Measurements from ENCODE around the gene P2RY8. TPM values are rescaled to one million over a fixed set of nuclear protein-coding genes. Genes with fewer than 3 reads are reported as not detected.
"Not testable (repeated sequence)": the region's sequence is repeated elsewhere in the genome, so short reads cannot be mapped to it uniquely, and the experiment has no call there.

The P2RY8 gene
- polyA plus RNA-seq, 3 donors = 1.1 to 1.5 (median 1.2) TPM

DNA sequence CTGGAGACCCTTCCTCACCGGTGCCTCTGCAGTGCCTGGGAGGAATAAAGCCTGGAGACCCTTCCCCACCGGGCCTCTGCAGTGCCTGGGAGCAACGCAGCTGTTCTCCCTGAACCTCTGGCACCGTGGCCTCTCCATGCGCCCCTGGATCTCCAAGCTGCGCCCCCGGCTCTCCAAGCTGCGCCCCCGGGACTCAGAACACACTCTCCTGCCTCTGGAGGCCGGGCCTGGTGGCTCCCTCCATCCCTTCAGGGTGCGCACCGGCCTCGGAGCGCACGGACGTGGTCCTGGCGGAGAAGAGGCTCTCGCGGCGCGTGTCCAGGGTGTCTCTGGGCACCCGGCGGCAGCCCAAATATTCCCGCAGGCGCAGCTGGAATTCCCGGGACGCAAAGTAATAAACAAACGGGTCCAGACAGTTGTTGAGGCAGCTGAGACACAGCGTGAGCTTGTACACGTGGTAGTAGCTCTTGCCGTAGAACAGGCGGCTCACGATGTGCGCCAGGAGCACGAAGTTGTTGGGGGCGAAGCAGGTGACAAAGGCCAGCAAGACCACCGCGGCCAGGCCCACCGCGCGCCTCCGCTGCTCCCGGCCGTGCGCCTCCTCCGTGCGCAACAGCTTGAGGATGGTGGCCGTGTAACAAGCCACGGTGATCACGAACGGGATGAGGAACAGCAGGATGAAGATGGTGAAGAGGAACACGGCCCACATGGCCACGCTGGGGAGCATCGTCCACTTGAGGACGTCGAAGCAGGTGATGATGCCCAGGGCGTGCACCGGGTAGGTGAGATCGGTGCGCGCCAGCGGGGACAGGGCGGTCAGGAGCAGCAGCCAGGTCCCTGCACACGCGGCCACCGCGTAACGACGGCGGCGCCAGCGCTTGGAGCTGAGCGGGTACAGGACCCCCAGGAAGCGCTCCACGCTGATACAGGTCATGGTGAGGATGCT lies 71.4 kb downstream of the P2RY8 start:
- no peak for DNase-seq

DNA sequence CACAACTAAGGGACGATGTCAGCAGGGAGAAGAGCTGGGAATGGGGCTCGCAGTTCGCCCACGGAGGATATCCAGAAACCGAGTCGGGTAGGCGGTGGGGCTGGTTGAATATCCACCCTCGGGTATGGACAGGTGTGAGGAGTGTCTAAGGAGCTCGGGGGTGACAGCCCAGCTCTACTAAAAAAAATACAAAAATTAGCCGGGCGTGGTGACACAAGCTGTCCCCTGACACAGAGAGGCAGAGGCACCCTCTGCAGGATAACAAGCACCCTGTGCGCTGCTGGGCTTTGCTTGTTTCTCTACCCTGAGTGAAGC lies 72.1 kb downstream of the P2RY8 start:
- no peak for DNase-seq

DNA sequence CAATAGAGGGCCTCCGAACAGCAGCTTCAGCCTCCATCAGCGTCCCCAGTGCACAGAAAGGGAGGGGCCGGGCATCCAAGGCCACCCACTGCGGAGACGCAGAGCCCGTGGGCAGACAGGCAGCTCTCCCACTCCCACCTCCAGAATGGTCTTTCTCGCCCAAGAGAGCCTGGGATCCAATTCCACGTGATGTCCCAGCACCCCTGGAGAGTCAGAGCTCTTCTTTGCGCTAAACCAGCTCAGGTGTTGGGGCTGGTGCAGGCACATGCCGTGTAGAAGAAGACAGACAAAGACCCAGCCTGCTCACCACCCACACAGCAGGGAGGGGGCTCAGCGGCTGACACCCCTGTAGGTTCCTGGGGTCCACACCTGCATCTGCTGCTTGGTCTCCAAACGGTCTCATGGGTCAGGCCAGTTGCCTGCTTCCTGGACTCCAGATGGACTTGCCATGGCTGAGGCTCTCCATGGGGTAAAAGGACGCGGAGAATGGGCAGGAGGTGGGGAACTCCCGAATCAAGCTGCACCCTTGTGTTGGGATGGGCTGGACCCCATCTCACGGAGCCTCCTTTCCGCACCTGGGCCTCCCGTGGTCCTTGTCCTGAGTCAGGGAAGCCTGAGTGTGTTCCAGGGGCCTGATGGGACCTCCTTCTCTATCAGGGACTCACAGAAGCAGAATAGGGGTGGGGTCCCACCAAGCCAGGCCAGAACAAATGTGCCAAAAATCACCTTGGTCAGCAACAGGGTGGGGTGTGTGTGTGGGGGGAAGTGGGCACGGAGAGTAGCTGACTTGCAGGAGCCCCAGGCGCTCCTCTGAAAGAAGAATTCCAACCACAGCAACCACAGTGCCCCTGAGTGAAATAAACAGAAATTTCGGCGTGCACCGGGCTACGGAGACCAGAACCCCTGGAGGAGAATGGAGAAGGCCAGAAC lies 72.7 kb downstream of the P2RY8 start:
- DNase-seq = no peak

DNA sequence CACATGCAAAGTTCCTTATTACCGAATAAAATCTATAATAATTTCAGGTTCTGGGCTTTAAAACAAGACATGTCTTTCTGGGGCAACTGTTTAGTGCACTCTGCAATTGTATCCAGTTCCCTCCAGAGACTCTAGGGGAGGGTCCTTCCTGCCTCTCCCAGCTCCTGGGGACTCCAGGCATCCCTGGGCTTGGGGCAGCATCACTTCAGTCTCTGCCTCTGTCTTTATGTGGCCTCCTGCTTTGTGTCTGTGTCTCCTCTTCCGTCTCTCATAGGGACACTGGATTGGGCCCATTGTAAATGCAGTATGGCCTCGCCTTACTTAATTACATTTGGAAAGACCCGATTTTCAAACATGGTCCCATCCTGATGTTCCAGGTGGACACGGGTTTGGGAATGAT lies 73.4 kb downstream of the P2RY8 start:
- DNase-seq = no peak

DNA sequence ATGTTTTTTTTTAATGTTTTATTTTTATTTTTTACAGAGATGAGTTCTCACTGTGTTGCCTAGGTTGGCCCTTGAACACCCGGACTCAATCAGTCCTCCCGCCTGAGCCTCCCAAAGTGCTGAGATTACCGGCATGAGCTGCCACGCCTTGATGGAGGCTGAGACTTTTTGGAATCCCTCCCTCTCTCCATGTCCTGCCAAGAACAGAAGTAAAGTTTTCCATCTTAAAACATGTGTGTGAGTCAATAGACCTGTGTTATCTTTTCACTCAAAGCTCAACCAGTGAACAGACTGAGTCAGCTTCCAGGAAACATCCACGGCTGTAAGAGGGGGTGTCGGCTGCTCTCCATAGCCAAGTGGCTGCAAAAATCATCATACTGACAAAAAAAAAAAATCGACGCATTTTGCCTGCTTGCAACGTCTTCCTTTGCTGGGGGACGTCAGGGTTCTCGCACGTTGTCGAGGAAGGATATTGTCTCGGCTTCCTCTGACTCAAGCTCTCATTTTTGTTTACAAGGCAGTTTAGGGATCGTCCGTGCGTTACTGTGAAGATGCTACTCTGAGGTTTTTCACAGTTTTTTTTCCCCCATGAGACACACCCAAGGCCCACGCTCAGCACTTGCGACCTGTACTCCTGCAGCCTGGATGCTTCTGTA lies 74.3 kb downstream of the P2RY8 start:
- DNase-seq = no peak

DNA sequence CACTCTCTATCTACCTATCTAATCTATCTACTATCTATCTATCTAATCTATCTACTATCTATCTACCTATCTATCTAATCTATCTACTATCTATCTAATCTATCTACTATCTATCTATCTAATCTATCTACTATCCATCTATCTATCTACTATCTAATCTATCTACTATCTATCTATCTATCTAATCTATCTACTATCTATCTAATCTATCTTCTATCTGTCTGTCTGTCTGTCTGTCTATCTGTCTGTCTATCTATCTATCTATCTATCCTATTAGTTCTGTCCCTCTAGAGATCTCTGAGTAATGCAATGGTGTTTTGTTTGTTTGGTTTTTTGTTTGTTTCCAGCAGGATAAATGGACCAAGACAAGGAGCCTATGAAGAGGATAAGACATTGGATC lies 74.9 kb downstream of the P2RY8 start:
- no peak for DNase-seq

DNA sequence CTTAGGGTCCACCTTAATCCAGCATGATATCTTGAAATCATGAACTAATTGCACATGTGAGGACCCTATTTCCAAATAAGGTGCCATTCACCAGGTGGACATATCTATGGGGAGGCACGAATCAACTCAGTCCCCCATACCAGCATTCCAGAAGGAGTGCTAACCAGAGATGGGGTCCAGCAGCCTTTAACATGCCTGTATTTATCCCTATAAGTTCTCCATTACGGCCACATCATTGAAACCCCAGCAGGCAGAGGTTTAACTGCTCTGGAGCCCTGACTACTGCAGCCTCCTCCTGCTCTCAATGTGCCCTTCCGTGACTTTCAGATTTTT lies 81.1 kb downstream of the P2RY8 start:
- no peak for DNase-seq

DNA sequence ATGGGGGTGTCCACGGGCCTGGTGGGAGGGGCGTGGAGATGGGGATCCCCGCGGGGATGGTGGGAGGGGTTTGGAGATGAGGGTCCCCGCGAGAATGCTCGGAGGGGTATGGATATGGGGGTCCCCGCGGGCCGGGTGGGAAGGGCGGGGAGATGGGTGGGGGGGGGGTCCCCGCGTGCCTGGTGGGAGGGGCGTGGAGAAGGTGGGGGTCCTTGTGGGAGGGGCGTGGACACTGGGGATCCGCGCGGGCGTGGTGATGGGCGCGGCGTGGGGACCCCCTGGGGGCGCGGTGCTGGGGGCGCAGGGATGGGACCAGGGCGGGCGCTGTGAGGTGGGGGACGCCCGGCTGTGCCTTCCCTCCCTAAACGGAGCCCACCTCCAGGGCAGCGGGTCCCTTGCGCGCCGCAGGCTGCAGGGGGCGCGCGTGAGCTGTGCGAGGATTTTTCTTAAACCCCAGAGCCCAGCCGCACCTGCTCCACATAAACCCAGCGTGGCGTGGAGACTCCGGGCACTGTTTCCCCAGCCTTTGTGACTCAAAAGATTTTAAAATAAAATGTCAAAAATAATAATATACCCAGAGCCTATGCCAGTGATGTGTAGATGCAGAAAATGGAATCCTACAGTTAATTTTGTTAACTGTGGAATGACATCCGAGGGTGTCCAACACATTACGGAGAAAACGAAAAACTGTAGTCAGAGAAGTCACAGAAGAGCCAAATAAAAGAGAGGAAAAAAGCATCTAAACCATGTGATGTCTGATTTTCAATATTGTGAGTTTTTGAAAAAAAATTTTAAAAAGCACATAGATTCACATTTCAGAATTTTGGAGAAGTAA lies 82.8 kb downstream of the P2RY8 start:
- peak; percentile 80 for DNase-seq

DNA sequence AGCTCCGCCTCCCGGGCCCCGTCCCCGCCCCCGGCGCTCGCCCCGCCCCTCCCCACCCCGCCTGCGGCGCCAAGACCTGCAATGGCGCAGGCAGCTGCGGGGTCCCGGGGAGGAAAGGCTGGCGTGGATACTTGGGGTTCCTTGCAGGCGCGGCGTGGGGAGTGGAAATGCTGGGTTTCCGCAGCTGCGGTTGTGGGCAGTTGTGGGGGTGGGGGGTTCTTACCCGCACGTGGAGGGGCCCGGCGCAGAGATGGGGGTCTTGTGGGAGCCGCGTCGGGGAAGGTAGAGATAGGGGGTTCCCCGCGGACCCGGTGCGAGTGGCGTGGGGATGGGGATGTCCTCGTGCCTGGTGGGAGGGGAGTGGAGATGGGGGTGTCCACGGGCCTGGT lies 83.6 kb downstream of the P2RY8 start:
- no peak for DNase-seq

DNA sequence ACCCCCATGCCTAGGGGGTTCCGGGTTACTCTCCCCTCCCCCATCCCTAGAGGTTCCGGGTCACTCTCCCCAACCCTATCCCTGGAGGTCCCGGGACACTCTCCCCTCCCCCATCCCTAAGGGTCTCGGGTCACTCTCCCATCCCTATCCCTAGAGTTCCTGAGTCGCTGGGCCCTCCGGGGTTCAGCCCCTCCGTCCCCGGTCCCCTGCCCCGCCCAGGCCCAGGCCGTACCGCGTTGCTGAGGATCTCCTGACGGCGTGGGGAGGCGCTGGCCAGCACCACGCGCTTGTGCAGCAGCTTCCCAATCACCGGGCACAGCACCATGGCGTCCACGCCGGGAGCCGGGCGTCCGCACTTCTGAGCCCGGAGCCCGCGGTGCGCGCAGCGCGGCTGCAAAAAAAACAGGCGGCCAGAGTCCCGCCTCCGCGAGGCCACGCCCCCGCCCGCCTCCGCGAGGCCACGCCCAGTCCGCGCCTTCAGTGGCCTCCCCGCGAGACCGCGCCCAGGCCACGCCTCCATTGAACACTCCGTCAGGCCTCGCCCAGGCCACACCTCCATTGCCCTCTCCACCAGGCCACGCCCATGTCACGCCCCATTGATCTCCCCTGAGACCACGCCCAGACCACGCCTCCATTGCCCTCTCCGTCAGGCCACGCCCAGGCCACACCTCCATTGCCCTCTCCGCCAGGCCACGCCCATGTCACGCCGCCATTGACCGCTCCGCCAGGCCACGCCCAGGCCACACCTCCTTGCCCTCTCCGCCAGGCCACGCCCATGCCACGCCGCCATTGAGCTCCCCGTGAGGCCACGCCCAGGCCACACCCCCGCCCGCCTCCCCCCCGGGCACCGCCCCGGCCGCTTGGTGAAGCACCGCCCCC lies 84.2 kb downstream of the P2RY8 start, which contains the start of gene ASMTL:
ASMTL (minus strand) TSS at position 394 of the 879 bp plus-strand sequence; CDS start at position 325, 69 bp downstream.
- DNase-seq = peak; percentile 95

DNA sequence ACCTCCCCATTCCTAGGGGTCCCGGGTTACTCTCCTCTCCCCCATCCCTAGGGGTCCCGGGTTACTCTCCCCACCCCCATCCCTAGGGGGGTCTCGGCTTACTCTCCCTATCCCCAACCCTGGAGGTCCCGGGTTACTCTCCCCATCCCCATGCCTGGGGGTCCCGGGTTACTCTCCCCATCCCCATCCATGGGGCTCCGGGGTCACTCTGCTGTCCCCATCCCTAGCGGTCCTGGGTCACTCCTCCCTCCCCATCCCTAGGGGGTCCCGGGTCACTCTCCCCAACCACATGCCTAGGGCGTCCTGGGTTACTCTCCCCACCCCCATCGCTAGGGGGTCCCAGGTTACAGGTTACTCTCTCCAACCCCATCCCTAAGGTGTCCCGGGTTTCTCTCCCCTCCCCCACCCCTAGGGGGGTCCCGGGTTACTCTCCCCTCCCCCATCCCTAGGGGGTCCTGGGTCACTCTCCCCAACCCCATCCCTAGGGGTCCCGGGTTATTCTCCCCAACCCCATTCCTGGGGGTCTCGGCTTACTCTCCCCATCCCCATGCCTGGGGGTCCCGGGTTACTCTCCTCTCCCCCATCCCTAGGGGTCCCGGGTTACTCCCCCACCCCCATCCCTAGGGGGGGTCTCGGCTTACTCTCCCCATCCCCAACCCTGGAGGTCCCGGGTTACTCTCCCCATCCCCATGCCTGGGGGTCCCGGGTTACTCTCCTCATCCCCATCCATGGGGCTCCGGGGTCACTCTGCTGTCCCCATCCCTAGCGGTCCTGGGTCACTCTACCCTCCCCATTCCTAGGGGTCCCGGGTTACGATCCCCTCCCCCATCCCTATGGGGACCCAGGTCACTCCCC lies 85.1 kb downstream of the P2RY8 start:
- no peak for DNase-seq

DNA sequence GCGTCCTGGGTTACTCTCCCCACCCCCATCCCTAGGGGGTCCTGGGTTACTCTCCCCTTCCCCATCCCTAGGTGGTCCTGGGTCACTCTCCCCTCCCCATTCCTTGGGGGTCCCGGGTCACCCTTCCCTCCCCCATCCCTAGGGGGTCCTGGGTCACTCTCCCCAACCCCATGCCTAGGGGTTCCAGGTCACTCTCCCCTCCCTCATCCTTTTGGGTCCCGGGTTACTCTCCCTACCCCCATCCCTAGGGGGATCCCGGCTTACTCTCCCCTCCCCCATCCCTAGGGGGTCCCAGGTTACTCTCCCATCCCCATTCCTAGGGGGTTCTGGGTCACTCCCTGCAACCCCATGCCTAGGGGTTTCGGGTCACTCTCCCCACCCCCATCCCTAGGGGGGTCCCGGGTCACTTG lies 85.7 kb downstream of the P2RY8 start:
- DNase-seq = no peak

DNA sequence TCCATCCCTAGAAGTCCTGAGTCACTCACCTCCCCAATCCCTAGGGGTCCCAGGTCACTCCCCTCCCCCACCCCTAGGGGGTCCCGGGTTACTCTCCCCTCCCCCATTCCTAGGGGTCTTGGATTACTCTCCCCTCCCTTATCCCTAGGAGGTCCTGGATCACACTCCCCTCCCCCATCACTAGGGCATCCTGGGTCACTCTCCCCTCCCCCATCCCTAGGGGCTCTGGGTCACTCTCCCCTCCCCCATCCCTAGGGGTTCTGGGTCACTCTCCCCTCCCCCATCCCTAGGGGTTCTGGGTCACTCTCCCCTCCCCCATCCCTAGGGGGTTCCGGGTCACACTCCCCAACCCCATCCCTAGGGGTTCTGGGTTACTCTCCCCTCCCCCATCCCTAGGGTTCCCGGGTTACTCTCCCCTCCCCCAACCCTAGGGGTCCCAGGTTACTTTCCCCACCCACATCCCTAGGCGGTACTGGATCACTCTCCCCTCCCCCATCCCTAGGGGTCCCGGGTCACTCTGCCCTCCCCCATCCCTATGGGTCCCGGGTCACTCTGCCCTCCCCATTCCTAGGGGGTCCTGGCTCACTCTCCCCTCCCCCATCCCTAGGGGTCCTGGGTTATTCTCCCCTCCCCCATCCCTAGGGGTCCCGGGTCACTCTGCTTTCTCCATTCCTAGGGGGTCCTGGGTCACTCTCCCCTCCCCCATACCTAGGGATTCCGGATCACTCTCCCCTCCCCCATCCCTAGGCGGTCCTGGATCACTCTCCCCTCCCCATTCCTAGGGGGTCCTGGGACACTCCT lies 86.4 kb downstream of the P2RY8 start:
- no peak for DNase-seq

DNA sequence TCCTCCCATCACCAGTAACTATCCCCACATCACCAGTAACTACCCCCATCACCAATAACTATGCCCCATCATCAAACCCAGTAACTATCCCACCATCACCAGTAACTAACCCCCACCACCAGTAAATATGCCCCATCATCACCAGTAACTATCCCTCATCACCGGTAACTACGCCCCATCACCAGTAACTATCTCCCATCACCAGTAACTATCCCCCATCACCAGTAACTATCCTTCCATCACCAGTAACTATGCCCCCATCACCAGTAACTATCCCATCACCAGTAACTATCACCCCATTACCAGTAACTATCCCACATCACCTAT lies 87.2 kb downstream of the P2RY8 start:
- DNase-seq = no peak

DNA sequence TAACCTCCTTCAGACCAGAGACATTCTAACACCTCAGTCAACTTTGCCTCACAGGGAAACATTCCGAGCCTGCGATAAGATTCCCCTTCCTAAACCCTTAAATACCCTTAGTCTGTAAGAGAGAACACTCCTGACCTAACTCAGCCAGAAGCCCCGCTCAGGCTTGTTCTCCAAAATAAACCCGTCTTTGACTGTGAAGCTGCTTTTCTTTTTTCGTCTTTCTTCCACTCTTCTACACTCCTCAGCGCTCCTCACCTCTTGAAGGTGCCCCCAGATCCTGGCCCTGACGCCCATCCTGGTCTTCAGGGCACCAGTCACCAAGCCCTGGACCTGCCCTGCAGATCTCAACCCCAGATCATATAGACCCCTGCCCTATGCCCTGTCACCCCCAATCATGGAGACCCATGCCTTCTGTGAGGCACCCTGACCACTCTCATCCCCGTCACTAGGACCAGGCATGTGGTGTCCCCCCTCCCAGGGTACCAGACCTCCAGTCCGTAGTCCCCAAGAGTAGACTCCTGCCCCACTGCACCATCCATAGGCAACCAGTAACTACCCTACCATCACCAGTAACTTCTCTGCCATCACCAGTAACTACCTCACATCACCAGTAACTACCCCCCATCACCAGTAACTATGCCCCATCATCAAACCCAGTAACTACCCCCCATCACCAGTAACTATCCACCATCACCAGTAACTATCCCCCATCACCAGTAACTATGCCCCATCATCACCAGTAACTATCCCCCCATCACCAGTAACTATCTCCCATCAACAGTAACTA lies 87.8 kb downstream of the P2RY8 start:
- no peak for DNase-seq

DNA sequence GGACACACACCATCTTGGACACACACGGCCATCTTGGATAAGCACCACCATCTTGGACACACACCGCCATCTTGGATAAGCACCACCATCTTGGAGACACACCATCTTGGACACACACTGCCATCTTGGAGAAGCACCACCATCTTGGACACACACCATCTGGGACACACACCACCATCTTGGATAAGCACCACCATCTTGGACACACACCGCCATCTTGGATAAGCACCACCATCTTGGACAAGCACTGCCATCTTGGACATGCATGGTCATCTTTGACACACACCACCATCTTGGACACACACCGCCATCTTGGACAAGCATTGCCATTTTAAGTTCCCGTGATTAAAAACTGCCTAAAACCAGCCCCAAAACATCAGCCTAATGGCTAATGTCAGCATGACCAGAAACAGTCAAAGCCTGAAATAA lies 88.4 kb downstream of the P2RY8 start:
- DNase-seq = not testable (repeated sequence)

DNA sequence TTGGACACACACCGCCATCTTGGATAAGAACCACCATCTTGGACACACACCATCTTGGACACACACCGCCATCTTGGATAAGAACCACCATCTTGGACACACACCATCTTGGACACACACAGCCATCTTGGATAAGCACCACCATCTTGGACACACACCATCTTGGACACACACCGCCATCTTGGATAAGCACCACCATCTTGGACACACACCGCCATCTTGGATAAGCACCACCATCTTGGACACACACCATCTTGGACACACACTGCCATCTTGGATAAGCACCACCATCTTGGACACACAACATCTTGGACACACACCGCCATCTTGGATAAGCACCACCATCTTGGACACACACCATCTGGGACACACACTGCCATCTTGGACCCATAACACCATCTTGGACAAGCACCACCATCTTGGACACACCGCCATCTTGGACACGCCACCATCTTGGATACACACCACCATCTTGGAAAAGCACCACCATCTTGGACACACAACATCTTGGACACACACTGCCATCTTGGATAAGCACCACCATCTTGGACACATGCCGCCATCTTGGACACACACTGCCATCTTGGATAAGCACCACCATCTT lies 88.9 kb downstream of the P2RY8 start:
- not testable (repeated sequence) for DNase-seq
